ENCODE results near the gene PRKCD. TPM values are rescaled to one million over a fixed set of nuclear protein-coding genes. Genes with fewer than 3 reads are reported as not detected.

PRKCD gene
- total RNA-seq, 1 experiment from 2014 or later, result 1.4 TPM

DNA sequence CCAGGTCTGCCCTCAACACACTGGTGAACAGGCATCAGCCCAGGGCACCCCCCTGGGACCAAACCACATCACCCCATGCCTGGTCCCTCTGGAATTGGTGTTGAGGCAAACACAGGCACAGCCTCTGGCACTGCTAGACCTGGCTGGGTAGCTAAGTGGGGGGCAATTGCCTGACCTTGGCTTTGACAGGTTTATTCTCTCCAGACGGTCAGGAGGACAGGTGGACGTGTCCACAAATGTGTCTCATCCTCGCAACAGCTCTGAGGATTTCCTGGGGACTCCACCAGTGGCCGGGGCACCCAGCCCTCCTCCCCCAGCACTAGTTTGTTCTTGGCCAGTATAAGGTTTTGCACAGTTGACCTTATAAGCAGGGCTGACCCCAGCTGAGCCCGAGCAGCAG, 63.5 kb downstream of the PRKCD start:
- intact Hi-C loops (cut with micrococcal nuclease; ENCODE audit: unreplicated experiment), result no loop called here
- peaks cover 3% of the 10 kb centered on the region for H3K4me1 ChIP-seq (ENCODE audit: insufficient read depth, low read length, poor library complexity, severe bottlenecking)
- ChIA-PET POLR2A (ENCODE audit: low non-redundant PET) (no interaction called here), CTCF (no interaction called here)
- TF ChIP-seq EZH2 (IDR thresholded peaks at IDR 0.05; ENCODE audit: borderline replicate concordance, low read depth, low read length, poor library complexity, severe bottlenecking), result no peak
- TF ChIP-seq, protein P1, sequence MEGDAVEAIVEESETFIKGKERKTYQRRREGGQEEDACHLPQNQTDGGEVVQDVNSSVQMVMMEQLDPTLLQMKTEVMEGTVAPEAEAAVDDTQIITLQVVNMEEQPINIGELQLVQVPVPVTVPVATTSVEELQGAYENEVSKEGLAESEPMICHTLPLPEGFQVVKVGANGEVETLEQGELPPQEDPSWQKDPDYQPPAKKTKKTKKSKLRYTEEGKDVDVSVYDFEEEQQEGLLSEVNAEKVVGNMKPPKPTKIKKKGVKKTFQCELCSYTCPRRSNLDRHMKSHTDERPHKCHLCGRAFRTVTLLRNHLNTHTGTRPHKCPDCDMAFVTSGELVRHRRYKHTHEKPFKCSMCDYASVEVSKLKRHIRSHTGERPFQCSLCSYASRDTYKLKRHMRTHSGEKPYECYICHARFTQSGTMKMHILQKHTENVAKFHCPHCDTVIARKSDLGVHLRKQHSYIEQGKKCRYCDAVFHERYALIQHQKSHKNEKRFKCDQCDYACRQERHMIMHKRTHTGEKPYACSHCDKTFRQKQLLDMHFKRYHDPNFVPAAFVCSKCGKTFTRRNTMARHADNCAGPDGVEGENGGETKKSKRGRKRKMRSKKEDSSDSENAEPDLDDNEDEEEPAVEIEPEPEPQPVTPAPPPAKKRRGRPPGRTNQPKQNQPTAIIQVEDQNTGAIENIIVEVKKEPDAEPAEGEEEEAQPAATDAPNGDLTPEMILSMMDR (conservative IDR thresholded peaks at IDR 0.05; ENCODE audit: low read depth, low read length), result no peak
- no peaks in the 10 kb centered on the region for H3K27me3 ChIP-seq (replicated peaks; ENCODE audit: insufficient read depth, low read depth, low read length, poor library complexity)
- peaks cover 32% of the 10 kb centered on the region for H3K36me3 ChIP-seq (ENCODE audit: insufficient read depth, low read length, poor library complexity, severe bottlenecking)
- no peaks in the 10 kb centered on the region for H3K9me3 ChIP-seq (ENCODE audit: low read depth, low read length, poor library complexity, severe bottlenecking)
- no peak overlapping the region for H3K27ac ChIP-seq (ENCODE audit: low read depth, low read length, poor library complexity, severe bottlenecking)
- H3K4me3 ChIP-seq (ENCODE audit: low read depth, low read length, poor library complexity, severe bottlenecking), result no peak overlapping the region
- no peak for DNase-seq (ENCODE audit: low spot score)
- no TSS peak for BruUV-seq (replicated peaks)

DNA sequence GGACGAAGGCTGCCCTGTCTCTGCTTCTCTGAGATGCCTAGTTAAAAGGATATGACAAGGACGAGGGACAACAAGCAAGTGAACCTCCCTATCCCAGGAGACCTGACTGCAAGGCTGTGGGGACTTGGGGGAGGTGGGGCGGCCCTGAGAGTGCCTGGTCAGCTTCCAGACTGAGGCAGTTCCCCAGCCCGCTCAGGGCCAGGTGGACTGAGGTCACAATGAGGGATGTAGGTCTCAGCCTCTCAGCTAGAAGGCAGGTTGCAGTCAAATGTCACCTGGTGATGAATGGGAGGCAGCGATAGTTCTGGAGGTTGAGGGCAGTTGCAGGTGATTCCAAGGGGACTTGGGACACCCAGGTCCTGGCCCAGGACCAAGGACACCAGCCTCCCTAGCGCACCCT, 64.2 kb downstream of the PRKCD start:
- Histone ChIP-seq H3K4me1 (ENCODE audit: insufficient read depth, low read length, poor library complexity, severe bottlenecking) (no peaks in the 10 kb centered on the region), H3K27ac (ENCODE audit: low read depth, low read length, poor library complexity, severe bottlenecking) (no peak overlapping the region), H3K4me3 (ENCODE audit: low read depth, low read length, poor library complexity, severe bottlenecking) (no peak overlapping the region), H3K9me3 (ENCODE audit: low read depth, low read length, poor library complexity, severe bottlenecking) (no peaks in the 10 kb centered on the region), H3K27me3 (replicated peaks; ENCODE audit: insufficient read depth, low read depth, low read length, poor library complexity) (no peaks in the 10 kb centered on the region), H3K36me3 (ENCODE audit: insufficient read depth, low read length, poor library complexity, severe bottlenecking) (peaks cover 34% of the 10 kb centered on the region)
- DNase-seq (ENCODE audit: low spot score), result no peak
- TF ChIP-seq EZH2 (IDR thresholded peaks at IDR 0.05; ENCODE audit: borderline replicate concordance, low read depth, low read length, poor library complexity, severe bottlenecking), result no peak
- TF ChIP-seq, protein P1 (conservative IDR thresholded peaks at IDR 0.05; ENCODE audit: low read depth, low read length), result no peak
- no TSS peak for BruUV-seq (replicated peaks)
- intact Hi-C loops (cut with micrococcal nuclease; ENCODE audit: unreplicated experiment), result no loop called here
- ChIA-PET POLR2A (ENCODE audit: low non-redundant PET) (no interaction called here), CTCF (no interaction called here)

DNA sequence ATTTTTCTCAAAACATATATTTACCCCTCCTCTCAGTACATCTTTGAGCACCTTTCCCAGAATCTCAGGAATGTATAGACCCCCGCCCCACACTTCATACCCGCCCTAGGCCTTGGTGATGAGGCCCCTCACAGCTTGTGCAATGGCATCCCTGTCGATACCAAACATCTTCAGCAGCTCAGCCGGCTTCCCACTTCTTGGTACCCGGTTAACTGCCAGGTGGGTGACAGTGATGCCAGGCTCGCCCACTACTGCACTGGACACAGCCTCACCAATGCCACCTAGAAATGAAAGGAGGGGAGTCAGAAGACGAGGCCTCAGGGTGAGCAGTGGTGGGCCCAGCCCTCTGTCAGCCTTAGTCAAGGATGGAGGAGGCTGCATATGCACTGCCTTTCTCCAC, 64.6 kb downstream of the PRKCD start:
- Histone ChIP-seq H3K27ac (ENCODE audit: low read depth, low read length, poor library complexity, severe bottlenecking) (no peak overlapping the region), H3K9me3 (ENCODE audit: low read depth, low read length, poor library complexity, severe bottlenecking) (no peaks in the 10 kb centered on the region), H3K27me3 (replicated peaks; ENCODE audit: insufficient read depth, low read depth, low read length, poor library complexity) (no peaks in the 10 kb centered on the region), H3K4me3 (ENCODE audit: low read depth, low read length, poor library complexity, severe bottlenecking) (no peak overlapping the region), H3K4me1 (ENCODE audit: insufficient read depth, low read length, poor library complexity, severe bottlenecking) (no peaks in the 10 kb centered on the region), H3K36me3 (ENCODE audit: insufficient read depth, low read length, poor library complexity, severe bottlenecking) (peaks cover 34% of the 10 kb centered on the region)
- no TSS peak for BruUV-seq (replicated peaks)
- intact Hi-C loops (cut with micrococcal nuclease; ENCODE audit: unreplicated experiment), result no loop called here
- POLR2A ChIA-PET (ENCODE audit: low non-redundant PET), result no interaction called here
- CTCF ChIA-PET, result no interaction called here
- no peak for DNase-seq (ENCODE audit: low spot score)
- TF ChIP-seq, protein P1 (conservative IDR thresholded peaks at IDR 0.05; ENCODE audit: low read depth, low read length), result no peak
- no peak for TF ChIP-seq EZH2 (IDR thresholded peaks at IDR 0.05; ENCODE audit: borderline replicate concordance, low read depth, low read length, poor library complexity, severe bottlenecking)

Measured in A673 (cell line).